Measurements from ENCODE around the gene PBX1. TPM values are rescaled to one million over a fixed set of nuclear protein-coding genes. Genes with fewer than 3 reads are reported as not detected.

The PBX1 gene
- polyA plus RNA-seq, 1 donor (not counting 4 experiments of a cell fraction or from before 2014, with no cell fraction given), result 2.2 TPM

GRCh38 chr1:164577291-164577690 is 18.3 kb downstream of the PBX1 start:
- Histone ChIP-seq H3K79me2 (ENCODE audit: control insufficient read depth, insufficient read depth, low read length) (no peaks in the 10 kb centered on the region), H3K4me3 (ENCODE audit: control insufficient read depth in 2 of 3, extremely low read depth in 1 of 3, insufficient read depth in 2 of 3, low read depth in 1 of 3, low read length in 3 of 3) (no peak overlapping the region), H3K4me2 (ENCODE audit: control insufficient read depth, extremely low read depth, insufficient read depth, low read depth, low read length) (no peak overlapping the region), H3K9ac (ENCODE audit: control insufficient read depth, extremely low read depth, insufficient read depth, low read length) (no peak overlapping the region), H3K36me3 (ENCODE audit: control insufficient read depth in 2 of 2, extremely low read depth in 1 of 2, insufficient read depth in 2 of 2, low read length in 2 of 2) (no peaks in the 10 kb centered on the region), H3K4me1 (ENCODE audit: control insufficient read depth, extremely low read depth, insufficient read depth, low read length) (no peaks in the 10 kb centered on the region), H2AFZ (ENCODE audit: control insufficient read depth, low read length) (no peak overlapping the region), H3K27me3 (ENCODE audit: control insufficient read depth, extremely low read depth, insufficient read depth, low read length) (no peaks in the 10 kb centered on the region), H3K27ac (ENCODE audit: control insufficient read depth, insufficient read depth, low read length) (no peak overlapping the region), H3K9me3 (ENCODE audit: control insufficient read depth, low read depth, low read length) (no peaks in the 10 kb centered on the region), H4K20me1 (ENCODE audit: control insufficient read depth, extremely low read depth, insufficient read depth, low read length) (no peaks in the 10 kb centered on the region), H3K9me1 (ENCODE audit: control insufficient read depth, extremely low read depth, insufficient read depth, low read length) (no peaks in the 10 kb centered on the region)
- dilution Hi-C loops (cut with MboI; ENCODE audit: extremely low pct_ligation_motif_present, low sequenced_read_pairs), result no loop called here
- FAIRE-seq, result no peak
- TF ChIP-seq, protein P1, sequence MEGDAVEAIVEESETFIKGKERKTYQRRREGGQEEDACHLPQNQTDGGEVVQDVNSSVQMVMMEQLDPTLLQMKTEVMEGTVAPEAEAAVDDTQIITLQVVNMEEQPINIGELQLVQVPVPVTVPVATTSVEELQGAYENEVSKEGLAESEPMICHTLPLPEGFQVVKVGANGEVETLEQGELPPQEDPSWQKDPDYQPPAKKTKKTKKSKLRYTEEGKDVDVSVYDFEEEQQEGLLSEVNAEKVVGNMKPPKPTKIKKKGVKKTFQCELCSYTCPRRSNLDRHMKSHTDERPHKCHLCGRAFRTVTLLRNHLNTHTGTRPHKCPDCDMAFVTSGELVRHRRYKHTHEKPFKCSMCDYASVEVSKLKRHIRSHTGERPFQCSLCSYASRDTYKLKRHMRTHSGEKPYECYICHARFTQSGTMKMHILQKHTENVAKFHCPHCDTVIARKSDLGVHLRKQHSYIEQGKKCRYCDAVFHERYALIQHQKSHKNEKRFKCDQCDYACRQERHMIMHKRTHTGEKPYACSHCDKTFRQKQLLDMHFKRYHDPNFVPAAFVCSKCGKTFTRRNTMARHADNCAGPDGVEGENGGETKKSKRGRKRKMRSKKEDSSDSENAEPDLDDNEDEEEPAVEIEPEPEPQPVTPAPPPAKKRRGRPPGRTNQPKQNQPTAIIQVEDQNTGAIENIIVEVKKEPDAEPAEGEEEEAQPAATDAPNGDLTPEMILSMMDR (optimal IDR thresholded peaks at IDR 0.05 in 1 of 3, IDR thresholded peaks at IDR 0.05 in 1 of 3, conservative IDR thresholded peaks at IDR 0.05 in 1 of 3; ENCODE audit: extremely low read depth in 1 of 3, insufficient read depth in 2 of 3, low read length in 3 of 3), result no peak
- TF ChIP-seq EZH2 (IDR thresholded peaks at IDR 0.05; ENCODE audit: low read length), result no peak
- DNase-seq (ENCODE audit: low read depth, low spot score), result no peak

- no peak overlapping the region for H3K9ac ChIP-seq (ENCODE audit: control insufficient read depth, extremely low read depth, insufficient read depth, low read length)
- no peak overlapping the region for H3K4me2 ChIP-seq (ENCODE audit: control insufficient read depth, extremely low read depth, insufficient read depth, low read depth, low read length)
- H3K36me3 ChIP-seq (ENCODE audit: control insufficient read depth in 2 of 2, extremely low read depth in 1 of 2, insufficient read depth in 2 of 2, low read length in 2 of 2), result no peaks in the 10 kb centered on the region
- H3K27me3 ChIP-seq (ENCODE audit: control insufficient read depth, extremely low read depth, insufficient read depth, low read length), result no peaks in the 10 kb centered on the region
- DNase-seq (ENCODE audit: low read depth, low spot score), result no peak
- H3K9me1 ChIP-seq (ENCODE audit: control insufficient read depth, extremely low read depth, insufficient read depth, low read length), result no peaks in the 10 kb centered on the region
- dilution Hi-C loops (cut with MboI; ENCODE audit: extremely low pct_ligation_motif_present, low sequenced_read_pairs), result no loop called here
- no peaks in the 10 kb centered on the region for H3K9me3 ChIP-seq (ENCODE audit: control insufficient read depth, low read depth, low read length)
- no peak overlapping the region for H2AFZ ChIP-seq (ENCODE audit: control insufficient read depth, low read length)
- no peak overlapping the region for H3K27ac ChIP-seq (ENCODE audit: control insufficient read depth, insufficient read depth, low read length)
- TF ChIP-seq, protein P1 (optimal IDR thresholded peaks at IDR 0.05 in 1 of 3, IDR thresholded peaks at IDR 0.05 in 1 of 3, conservative IDR thresholded peaks at IDR 0.05 in 1 of 3; ENCODE audit: extremely low read depth in 1 of 3, insufficient read depth in 2 of 3, low read length in 3 of 3), result no peak
- no peak for TF ChIP-seq EZH2 (IDR thresholded peaks at IDR 0.05; ENCODE audit: low read length)
- H3K79me2 ChIP-seq (ENCODE audit: control insufficient read depth, insufficient read depth, low read length), result no peaks in the 10 kb centered on the region
- no peaks in the 10 kb centered on the region for H3K4me1 ChIP-seq (ENCODE audit: control insufficient read depth, extremely low read depth, insufficient read depth, low read length)
- no peak overlapping the region for H3K4me3 ChIP-seq (ENCODE audit: control insufficient read depth in 2 of 3, extremely low read depth in 1 of 3, insufficient read depth in 2 of 3, low read depth in 1 of 3, low read length in 3 of 3)
- no peak for FAIRE-seq
- H4K20me1 ChIP-seq (ENCODE audit: control insufficient read depth, extremely low read depth, insufficient read depth, low read length), result no peaks in the 10 kb centered on the region
These were observed 19.7 kb downstream of the PBX1 start for GRCh38 chr1:164578479-164579200.
